ENCODE data around the gene TERC. TPM values are rescaled to one million over a fixed set of nuclear protein-coding genes. Genes with fewer than 3 reads are reported as not detected.
"Not testable (repeated sequence)": the region's sequence is repeated elsewhere in the genome, so short reads cannot be mapped to it uniquely, and the experiment has no call there.

The TERC gene
- polyA plus RNA-seq, 1 experiment, result not detected

GRCh38 chr3:169739067-169739466 is 25.8 kb downstream of the TERC start:
- Histone ChIP-seq H3K4me3 (ENCODE audit: low read depth, low read length) (no peak overlapping the region), H3K27ac (ENCODE audit: low read depth, low read length) (no peak overlapping the region), H3K27me3 (ENCODE audit: control insufficient read depth, insufficient read depth, low read length) (peaks cover 2% of the 10 kb centered on the region), H3K9me3 (ENCODE audit: control insufficient read depth, insufficient read depth, low read length) (no peaks in the 10 kb centered on the region)
- POLR2A ChIA-PET, result no interaction called here
- DNase-seq (ENCODE audit: low read depth, low spot score), result no peak
- TF ChIP-seq CTCF (IDR thresholded peaks at IDR 0.05; ENCODE audit: low read depth, low read length), result no peak
- CTCF ChIA-PET, result interaction anchor here (0.7 kb wide), 1 partner anchor 70 kb away, joined by 6 read pairs; no protein-coding TSS in a partner anchor

DNA sequence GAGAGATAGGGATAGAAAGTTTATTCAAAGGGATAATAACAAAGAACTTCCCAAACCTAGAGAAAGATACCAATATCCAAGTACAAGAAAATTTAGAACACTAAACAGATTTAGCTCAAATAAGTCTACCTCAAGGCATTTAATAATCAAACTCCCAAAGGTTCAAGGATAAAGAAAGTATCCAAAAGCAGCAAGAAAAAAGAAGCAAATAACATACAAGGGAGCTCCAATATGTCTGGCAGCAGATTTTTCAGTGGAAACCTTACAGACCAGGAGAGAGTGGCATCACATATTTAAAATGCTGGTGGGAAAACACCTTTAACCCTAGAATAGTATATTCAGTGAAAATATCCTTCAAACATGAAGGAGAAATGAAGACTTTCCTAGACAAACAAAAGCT is 33.0 kb downstream of the TERC start:
- H3K4me3 ChIP-seq (ENCODE audit: low read depth, low read length); H3K27me3 ChIP-seq (ENCODE audit: control insufficient read depth, insufficient read depth, low read length); POLR2A ChIA-PET; H3K27ac ChIP-seq (ENCODE audit: low read depth, low read length); CTCF ChIA-PET; H3K9me3 ChIP-seq (ENCODE audit: control insufficient read depth, insufficient read depth, low read length); DNase-seq (ENCODE audit: low read depth, low spot score): not testable (repeated sequence)

GRCh38 chr3:169722724-169723123 is 42.1 kb downstream of the TERC start:
- DNase-seq (ENCODE audit: low read depth, low spot score), result no peak
- CTCF ChIA-PET, result no interaction called here
- no peak overlapping the region for H3K27ac ChIP-seq (ENCODE audit: low read depth, low read length)
- no peaks in the 10 kb centered on the region for H3K9me3 ChIP-seq (ENCODE audit: control insufficient read depth, insufficient read depth, low read length)
- POLR2A ChIA-PET, result no interaction called here
- H3K27me3 ChIP-seq (ENCODE audit: control insufficient read depth, insufficient read depth, low read length), result no peaks in the 10 kb centered on the region
- H3K4me3 ChIP-seq (ENCODE audit: low read depth, low read length), result no peak overlapping the region
- TF ChIP-seq CTCF (IDR thresholded peaks at IDR 0.05; ENCODE audit: low read depth, low read length), result no peak

DNA sequence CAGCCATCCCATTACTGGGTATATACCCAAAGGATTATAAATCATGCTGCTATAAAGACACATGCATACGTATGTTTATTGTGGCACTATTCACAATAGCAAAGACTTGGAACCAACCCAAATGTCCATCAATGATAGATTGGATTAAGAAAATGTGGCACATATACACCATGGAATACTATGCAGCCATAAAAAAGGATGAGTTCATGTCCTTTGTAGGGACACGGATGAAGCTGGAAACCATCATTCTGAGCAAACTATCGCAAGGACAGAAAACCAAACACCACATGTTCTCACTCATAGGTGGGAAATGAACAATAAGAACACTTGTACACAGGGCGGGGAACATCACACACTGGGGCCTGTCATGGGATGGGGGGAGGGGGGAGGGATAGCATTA is 46.4 kb downstream of the TERC start:
- POLR2A ChIA-PET; H3K27me3 ChIP-seq (ENCODE audit: control insufficient read depth, insufficient read depth, low read length); CTCF ChIA-PET; H3K27ac ChIP-seq (ENCODE audit: low read depth, low read length); H3K4me3 ChIP-seq (ENCODE audit: low read depth, low read length); H3K9me3 ChIP-seq (ENCODE audit: control insufficient read depth, insufficient read depth, low read length); DNase-seq (ENCODE audit: low read depth, low spot score): not testable (repeated sequence)

Small RNA genes within 50 kb of the gene (small RNA-seq; reads per million reads assigned to genes)
- gene RNU6-637P (ENCODE audit: insufficient read length, low read depth), result not detected

Other genes starting within 250 kb of the TERC start
- 14.3 and 18.4 TPM in 2 replicates for gene MECOM, start 101.3 kb downstream of the TERC start, polyA plus RNA-seq (2011; rRNA removed)
- gene ACTRT3, start 4.5 kb upstream of the TERC start, polyA plus RNA-seq (2011; rRNA removed), result 2.5 and 2.9 TPM in 2 replicates
- gene MYNN, start 8.3 kb upstream of the TERC start, polyA plus RNA-seq (2011; rRNA removed), result 18.9 and 27.0 TPM in 2 replicates
- not detected in 2 replicates for gene LRRIQ4, start 47.8 kb upstream of the TERC start, polyA plus RNA-seq (2011; rRNA removed)
- 1.2 and 2.3 TPM in 2 replicates for gene LRRC34, start 47.8 kb upstream of the TERC start, polyA plus RNA-seq (2011; rRNA removed)
- not detected in 2 replicates for gene LRRC31, start 104.9 kb upstream of the TERC start, polyA plus RNA-seq (2011; rRNA removed)
- gene SAMD7, start 146.5 kb upstream of the TERC start, polyA plus RNA-seq (2011; rRNA removed), result not detected in 2 replicates
- gene SEC62, start 201.7 kb upstream of the TERC start, polyA plus RNA-seq (2011; rRNA removed), result 78.8 and 109 TPM in 2 replicates